GM12878 (cell line): Measurements from ENCODE around the gene PPM1N. TPM values are rescaled to one million over a fixed set of nuclear protein-coding genes. Genes with fewer than 3 reads are reported as not detected.
A peak's percentile ranks its signal among the peaks of the same experiment; 100 is the strongest.

Source experiments
- ATAC-seq: fragments of 200-7000 bp; cut with Tn5 transposase; 3 replicates; pipeline ENCODE4 v1.9.1; 2020; ENCODE audit warnings: mild to moderate bottlenecking, moderate library complexity
- BruUV-seq: library from RNA; stranded (reverse); fragments of 400-500 nt; replicated peaks from 2 replicates; lab custom pipeline; 2021; lab: Mats Ljungman, UMichigan
- CTCF ChIA-PET: fragments of 300-600 bp; sonication (Branson Sonifier 250); formaldehyde crosslinking; extraction: SDS; loops from one replicate; lab custom pipeline; 2021; ENCODE audit warnings: inconsistent platforms; lab: Yijun Ruan, JAX
- POLR2A ChIA-PET: fragments of 350-600 bp; formaldehyde crosslinking; extraction: SDS; loops from one replicate; lab custom pipeline; 2021; ENCODE audit warnings: inconsistent platforms; lab: Charles Lee
- RAD21 ChIA-PET: fragments of 300-600 bp; sonication (Branson Sonifier 250); formaldehyde crosslinking; loops from one replicate; lab custom pipeline; 2023; ENCODE audit warnings: antibody characterized with exemption; ENCODE audit not compliant: unreplicated experiment; lab: Charles Lee
- SMC1A ChIA-PET: fragments of 300-600 bp; sonication (Branson Sonifier 250); formaldehyde crosslinking; loops from one replicate; lab custom pipeline; 2023; ENCODE audit not compliant: unreplicated experiment, uncharacterized antibody; lab: Charles Lee
- DNase-seq: peaks from one replicate; pipeline ENCODE4 v3.0.0-alpha.2; 2011; ENCODE audit warnings: low read depth, low spot score
- FAIRE-seq: peaks from 3 replicates; lab custom pipeline; 2011; peaks lifted over from hg19 to GRCh38; lab: Jason Lieb, UNC
- H2AFZ ChIP-seq: 2 replicates; pipeline ENCODE4 v1.6.0; 2011; ENCODE audit warnings: low read depth, low read length, control low read depth; ENCODE audit not compliant: control insufficient read depth
- H3K27ac ChIP-seq: 2 replicates; pipeline ENCODE4 v1.5.1; 2011; ENCODE audit warnings: control low read depth; ENCODE audit not compliant: control insufficient read depth, insufficient read depth
- H3K27me3 ChIP-seq, 2 experiments: replicated peaks in 1 of 2; 2 replicates each; pipeline versions ENCODE4 v1.6.0 to v1.6.1; 2011; ENCODE audit warnings: low read length in 1 of 2; ENCODE audit not compliant: control insufficient read depth in 2 of 2, insufficient read depth in 2 of 2
- H3K36me3 ChIP-seq, 2 experiments: 2 replicates each; pipeline ENCODE4 v1.5.1; 2011; ENCODE audit warnings: low read length in 1 of 2; ENCODE audit not compliant: control insufficient read depth in 2 of 2, insufficient read depth in 2 of 2
- H3K4me1 ChIP-seq: 2 replicates; pipeline ENCODE4 v1.6.1; 2011; ENCODE audit warnings: mild to moderate bottlenecking, low read length, moderate library complexity, mixed read lengths; ENCODE audit not compliant: control insufficient read depth, insufficient read depth
- H3K4me2 ChIP-seq: 2 replicates; pipeline ENCODE4 v1.6.0; 2011; ENCODE audit warnings: control low read depth; ENCODE audit not compliant: control insufficient read depth, insufficient read depth
- H3K4me3 ChIP-seq: fragments of 200-600 bp; sonication (generic); 2 replicates; pipeline ENCODE4 v1.5.1; 2016
- H3K79me2 ChIP-seq: 2 replicates; pipeline ENCODE4 v1.6.0; 2011; ENCODE audit warnings: low read length; ENCODE audit not compliant: control insufficient read depth, insufficient read depth
- H3K9ac ChIP-seq: 2 replicates; pipeline ENCODE4 v1.8.0; 2011; ENCODE audit warnings: low read length, control low read depth, mixed read lengths; ENCODE audit not compliant: control insufficient read depth, insufficient read depth
- H3K9me3 ChIP-seq: replicated peaks from 3 replicates; pipeline ENCODE4 v1.5.1; 2011; ENCODE audit warnings: mild to moderate bottlenecking, low read length; ENCODE audit not compliant: control insufficient read depth, insufficient read depth
- H4K20me1 ChIP-seq: 2 replicates; pipeline ENCODE4 v1.6.0; 2011; ENCODE audit not compliant: control insufficient read depth, insufficient read depth
- ATF7 ChIP-seq: fragments of 450-650 bp; IDR thresholded peaks from 2 replicates; pipeline ENCODE4 v1.6.1; 2016; ENCODE audit warnings: low read depth, mild to moderate bottlenecking
- ESRRA ChIP-seq: IDR thresholded peaks from 2 replicates; pipeline ENCODE4 v1.6.1; 2012; ENCODE audit warnings: mild to moderate bottlenecking, low read length, improper control_type of control experiment
- EZH2 ChIP-seq: IDR thresholded peaks from 2 replicates; pipeline ENCODE4 v1.6.1; 2012; ENCODE audit warnings: low read depth, mild to moderate bottlenecking, control low read depth, inconsistent platforms, low read length, borderline replicate concordance; ENCODE audit not compliant: control insufficient read depth
- KAT2A ChIP-seq: conservative IDR thresholded peaks from 2 replicates; pipeline ENCODE4 v1.6.1; 2011; ENCODE audit warnings: low read depth, low read length; ENCODE audit not compliant: control insufficient read depth
- KDM1A ChIP-seq: fragments of 200-600 bp; sonication (generic); IDR thresholded peaks from 2 replicates; pipeline ENCODE4 v1.6.1; 2016; ENCODE audit warnings: borderline replicate concordance
- MTA3 ChIP-seq: IDR thresholded peaks from 2 replicates; pipeline ENCODE4 v1.6.1; 2012; ENCODE audit warnings: low read length, inconsistent platforms, borderline replicate concordance
- PAX5 ChIP-seq: IDR thresholded peaks from 2 replicates; pipeline ENCODE4 v1.6.1; 2011; ENCODE audit warnings: low read depth, low read length, borderline replicate concordance
- POLR2A ChIP-seq: IDR thresholded peaks from 2 replicates; pipeline ENCODE4 v1.6.1; 2011; ENCODE audit warnings: low read depth, mild to moderate bottlenecking, low read length
- TBL1XR1 ChIP-seq: IDR thresholded peaks from 2 replicates; pipeline ENCODE4 v1.6.1; 2012; ENCODE audit warnings: low read depth, low read length, improper control_type of control experiment
- TCF12 ChIP-seq: IDR thresholded peaks from 2 replicates; pipeline ENCODE4 v1.6.1; 2011; ENCODE audit warnings: low read depth, mild to moderate bottlenecking, low read length
- ZNF217 ChIP-seq: fragments of 450-650 bp; IDR thresholded peaks from 2 replicates; pipeline ENCODE4 v1.6.1; 2017; ENCODE audit warnings: antibody characterized with exemption, mild to moderate bottlenecking
- ZNF274 ChIP-seq: IDR thresholded peaks from one replicate; pipeline ENCODE4 v1.8.0; 2011; ENCODE audit not compliant: insufficient read length, insufficient read depth
- WGBS: methylation state at CpG from one replicate; pipeline ENCODE4 v1.1.6; 2016; ENCODE audit warnings: low lambda C conversion rate; ENCODE audit not compliant: insufficient replicate concordance, insufficient coverage; ENCODE audit errors: missing lambda C conversion rate; 5-methylcytosine and 5-hydroxymethylcytosine counted together
- in situ Hi-C: fragments of 300-500 bp; cut with MboI; formaldehyde crosslinking; loops from 9 replicates; pipeline ENCODE4 v1.14.3; 2018; ENCODE audit warnings: mixed read lengths
- intact Hi-C: fragments of 100-400 bp; cut with micrococcal nuclease; formaldehyde crosslinking; loops from one replicate; pipeline ENCODE4 v1.14.2; 2022; ENCODE audit not compliant: unreplicated experiment
- polyA plus RNA-seq, 11 experiments: library from polyadenylated mRNA; depleted of rRNA in 4 of 11; unstranded in 6 of 11; stranded (reverse) in 5 of 11; fragments of >200 nt; fragmentation: Nextera tagmentation in 4 of 11; fragmentation: Illumina TruSeq in 1 of 11; extraction: Ambion mirVana in 4 of 11; extraction: Trizol in 1 of 11; gene quantifications; 1 replicate in 1 of 11; 2 replicates in 10 of 11; pipeline versions ENCODE4 v1.2.1 to v1.2.3, GENCODE V29; 2011 to 2016; ENCODE audit warnings: inconsistent platforms in 2 of 11, missing spikeins in 2 of 11, low read depth in 1 of 11
- total RNA-seq, 4 experiments: library from RNA; depleted of rRNA in 3 of 4; stranded (reverse); fragments of >200 nt in 3 of 4; fragmentation: Illumina TruSeq in 1 of 4; extraction: Trizol in 1 of 4; gene quantifications; 2 replicates each; pipeline versions ENCODE4 v1.2.1 to v1.2.3, GENCODE V29; 2013 to 2021
- TF ChIP-seq, protein P1 (sequence below): fragments of 450-650 bp; formaldehyde crosslinking; IDR thresholded peaks from 2 replicates; pipeline ENCODE4 v1.4.0; 2022; ENCODE audit warnings: mild to moderate bottlenecking, moderate library complexity
- TF ChIP-seq, protein P2 (sequence below): IDR thresholded peaks from 2 replicates; pipeline ENCODE4 v1.6.1; 2012; ENCODE audit warnings: low read length, inconsistent platforms
- TF ChIP-seq, protein P3 (sequence below): fragments of 450-650 bp; IDR thresholded peaks from 2 replicates; pipeline ENCODE4 v1.6.1; 2016; ENCODE audit warnings: mild to moderate bottlenecking
- TF ChIP-seq, protein P4 (sequence below): IDR thresholded peaks from 2 replicates; pipeline ENCODE4 v1.6.1; 2011; ENCODE audit warnings: borderline replicate concordance, low read depth, mild to moderate bottlenecking, moderate library complexity, low read length; ENCODE audit not compliant: insufficient read depth, poor library complexity, severe bottlenecking

The PPM1N gene
- total and polyA plus RNA-seq, 10 of the 15 experiments (the other 5 are each of a cell fraction or from before 2014, with no cell fraction given), result 1.6 to 5.4 (median 3.7) TPM

DNA sequence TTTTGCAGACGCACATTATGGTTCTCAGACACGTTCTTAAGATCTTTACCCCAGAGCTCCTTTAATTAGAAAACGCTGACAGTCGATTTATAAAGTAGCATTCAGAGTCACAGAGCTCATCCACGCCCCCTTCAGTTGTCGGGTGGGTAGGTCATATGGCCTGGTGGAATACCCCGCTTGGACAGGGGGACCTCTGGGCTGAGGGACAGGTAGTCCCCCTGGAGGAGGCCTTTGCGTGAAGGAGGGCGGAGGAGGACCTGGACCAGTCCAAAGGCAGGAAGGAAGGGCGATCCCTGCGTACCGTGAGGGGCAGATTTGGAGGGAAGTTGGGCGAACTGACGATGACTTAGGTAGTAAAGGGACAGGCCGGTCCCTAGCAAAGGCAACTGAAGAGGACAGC, 29.5 kb downstream of the PPM1N start:
- POLR2A ChIA-PET, result interaction anchor here (0.8 kb wide), 1 partner anchor 12 kb away, joined by 3 read pairs; no protein-coding TSS in a partner anchor
- Histone ChIP-seq H2AFZ (no peak overlapping the region), H3K4me3 (no peak overlapping the region), H3K79me2 (no peaks in the 10 kb centered on the region), H4K20me1 (peaks cover 5% of the 10 kb centered on the region), H3K4me1 (peaks cover 10% of the 10 kb centered on the region; the same call in 1 of the 2 replicates), H3K36me3 (peaks cover 20 to 28% of the 10 kb centered on the region in 2 experiments), H3K9ac (no peak overlapping the region), H3K27ac (no peak overlapping the region), H3K9me3 (no peaks in the 10 kb centered on the region; the same call in 2 of the 3 replicates), H3K4me2 (no peak overlapping the region), H3K27me3 (no peaks in the 10 kb centered on the region)
- FAIRE-seq, result no peak
- intact Hi-C loops, result no loop called here
- TF ChIP-seq KDM1A (no peak), TBL1XR1 (no peak), POLR2A (peak; percentile 50; the same call in 1 of the 2 replicates), ESRRA (no peak), ZNF217 (no peak), MTA3 (0 out of 2 replicates have a peak, but pooled peaks have one; percentile 8), ZNF274 (no peak), TCF12 (no peak), EZH2 (no peak), ATF7 (no peak), KAT2A (no peak), PAX5 (no peak)
- TF ChIP-seq, protein P1, sequence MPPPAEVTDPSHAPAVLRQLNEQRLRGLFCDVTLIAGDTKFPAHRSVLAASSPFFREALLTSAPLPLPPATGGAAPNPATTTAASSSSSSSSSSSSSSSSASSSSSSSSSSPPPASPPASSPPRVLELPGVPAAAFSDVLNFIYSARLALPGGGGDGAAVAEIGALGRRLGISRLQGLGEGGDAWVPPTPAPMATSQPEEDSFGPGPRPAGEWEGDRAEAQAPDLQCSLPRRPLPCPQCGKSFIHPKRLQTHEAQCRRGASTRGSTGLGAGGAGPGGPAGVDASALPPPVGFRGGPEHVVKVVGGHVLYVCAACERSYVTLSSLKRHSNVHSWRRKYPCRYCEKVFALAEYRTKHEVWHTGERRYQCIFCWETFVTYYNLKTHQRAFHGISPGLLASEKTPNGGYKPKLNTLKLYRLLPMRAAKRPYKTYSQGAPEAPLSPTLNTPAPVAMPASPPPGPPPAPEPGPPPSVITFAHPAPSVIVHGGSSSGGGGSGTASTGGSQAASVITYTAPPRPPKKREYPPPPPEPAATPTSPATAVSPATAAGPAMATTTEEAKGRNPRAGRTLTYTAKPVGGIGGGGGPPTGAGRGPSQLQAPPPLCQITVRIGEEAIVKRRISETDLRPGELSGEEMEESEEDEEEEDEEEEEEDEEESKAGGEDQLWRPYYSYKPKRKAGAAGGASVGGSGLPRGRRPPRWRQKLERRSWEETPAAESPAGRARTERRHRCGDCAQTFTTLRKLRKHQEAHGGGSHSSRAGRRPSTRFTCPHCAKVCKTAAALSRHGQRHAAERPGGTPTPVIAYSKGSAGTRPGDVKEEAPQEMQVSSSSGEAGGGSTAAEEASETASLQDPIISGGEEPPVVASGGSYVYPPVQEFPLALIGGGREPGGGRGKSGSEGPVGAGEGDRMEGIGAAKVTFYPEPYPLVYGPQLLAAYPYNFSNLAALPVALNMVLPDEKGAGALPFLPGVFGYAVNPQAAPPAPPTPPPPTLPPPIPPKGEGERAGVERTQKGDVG (CRISPR knock-in tag), result no peak
- TF ChIP-seq, protein P2, sequence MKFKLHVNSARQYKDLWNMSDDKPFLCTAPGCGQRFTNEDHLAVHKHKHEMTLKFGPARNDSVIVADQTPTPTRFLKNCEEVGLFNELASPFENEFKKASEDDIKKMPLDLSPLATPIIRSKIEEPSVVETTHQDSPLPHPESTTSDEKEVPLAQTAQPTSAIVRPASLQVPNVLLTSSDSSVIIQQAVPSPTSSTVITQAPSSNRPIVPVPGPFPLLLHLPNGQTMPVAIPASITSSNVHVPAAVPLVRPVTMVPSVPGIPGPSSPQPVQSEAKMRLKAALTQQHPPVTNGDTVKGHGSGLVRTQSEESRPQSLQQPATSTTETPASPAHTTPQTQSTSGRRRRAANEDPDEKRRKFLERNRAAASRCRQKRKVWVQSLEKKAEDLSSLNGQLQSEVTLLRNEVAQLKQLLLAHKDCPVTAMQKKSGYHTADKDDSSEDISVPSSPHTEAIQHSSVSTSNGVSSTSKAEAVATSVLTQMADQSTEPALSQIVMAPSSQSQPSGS, result no peak
- TF ChIP-seq, protein P3, sequence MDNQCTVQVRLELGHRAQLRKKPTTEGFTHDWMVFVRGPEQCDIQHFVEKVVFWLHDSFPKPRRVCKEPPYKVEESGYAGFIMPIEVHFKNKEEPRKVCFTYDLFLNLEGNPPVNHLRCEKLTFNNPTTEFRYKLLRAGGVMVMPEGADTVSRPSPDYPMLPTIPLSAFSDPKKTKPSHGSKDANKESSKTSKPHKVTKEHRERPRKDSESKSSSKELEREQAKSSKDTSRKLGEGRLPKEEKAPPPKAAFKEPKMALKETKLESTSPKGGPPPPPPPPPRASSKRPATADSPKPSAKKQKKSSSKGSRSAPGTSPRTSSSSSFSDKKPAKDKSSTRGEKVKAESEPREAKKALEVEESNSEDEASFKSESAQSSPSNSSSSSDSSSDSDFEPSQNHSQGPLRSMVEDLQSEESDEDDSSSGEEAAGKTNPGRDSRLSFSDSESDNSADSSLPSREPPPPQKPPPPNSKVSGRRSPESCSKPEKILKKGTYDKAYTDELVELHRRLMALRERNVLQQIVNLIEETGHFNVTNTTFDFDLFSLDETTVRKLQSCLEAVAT, result no peak
- TF ChIP-seq, protein P4, sequence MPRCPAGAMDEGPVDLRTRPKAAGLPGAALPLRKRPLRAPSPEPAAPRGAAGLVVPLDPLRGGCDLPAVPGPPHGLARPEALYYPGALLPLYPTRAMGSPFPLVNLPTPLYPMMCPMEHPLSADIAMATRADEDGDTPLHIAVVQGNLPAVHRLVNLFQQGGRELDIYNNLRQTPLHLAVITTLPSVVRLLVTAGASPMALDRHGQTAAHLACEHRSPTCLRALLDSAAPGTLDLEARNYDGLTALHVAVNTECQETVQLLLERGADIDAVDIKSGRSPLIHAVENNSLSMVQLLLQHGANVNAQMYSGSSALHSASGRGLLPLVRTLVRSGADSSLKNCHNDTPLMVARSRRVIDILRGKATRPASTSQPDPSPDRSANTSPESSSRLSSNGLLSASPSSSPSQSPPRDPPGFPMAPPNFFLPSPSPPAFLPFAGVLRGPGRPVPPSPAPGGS, result no peak
- ATAC-seq, result no peak
- SMC1A ChIA-PET, result no interaction called here
- DNase-seq, result no peak
- 91% methylated on average over 15 of the region's 15 CpGs for WGBS
- RAD21 ChIA-PET, result interaction anchor here (1.6 kb wide), 1 partner anchor 114 kb away, joined by 6 read pairs; no protein-coding TSS in a partner anchor
- CTCF ChIA-PET, result interaction anchor here (0.7 to 1.4 kb wide), 3 partner anchors 31 to 42 kb away, joined by 3 to 4 read pairs (median 3); no protein-coding TSS in a partner anchor
- BruUV-seq, result no TSS peak
- in situ Hi-C loops, result loop anchor here (10.0 kb wide), 1 partner anchor 117 kb away; no protein-coding TSS in a partner anchor
